HG02623 (cell line): ENCODE results near the gene RGS17.
"Not testable (repeated sequence)": the region's sequence is repeated elsewhere in the genome, so short reads cannot be mapped to it uniquely, and the experiment has no call there.

Experiments used
- ATAC-seq: cut with Tn5 transposase; IDR thresholded peaks from one replicate; pipeline ENCODE4 v1.9.1; 2021; ENCODE audit warnings: moderate library complexity; ENCODE audit not compliant: unreplicated experiment

RGS17 gene

GRCh38 chr6:153125032-153125431, 6.0 kb downstream of the RGS17 start:
- ATAC-seq, result no peak

- peak; percentile 54 for ATAC-seq
Observed at GRCh38 chr6:153123801-153124200, 7.3 kb downstream of the RGS17 start.

GRCh38 chr6:153121311-153121710, 9.8 kb downstream of the RGS17 start:
- ATAC-seq, result no peak

- ATAC-seq, result peak; percentile 97
Observed at GRCh38 chr6:153117986-153118879, 12.8 kb downstream of the RGS17 start.

- ATAC-seq, result not testable (repeated sequence)
Observed at GRCh38 chr6:153111082-153111481, 20.0 kb downstream of the RGS17 start.

GRCh38 chr6:153110612-153111011, 20.5 kb downstream of the RGS17 start:
- not testable (repeated sequence) for ATAC-seq

GRCh38 chr6:153108315-153108714, 22.8 kb downstream of the RGS17 start:
- ATAC-seq, result no peak

GRCh38 chr6:153106021-153106420, 25.1 kb downstream of the RGS17 start:
- no peak for ATAC-seq

- ATAC-seq, result no peak
Observed at GRCh38 chr6:153104220-153104619, 26.9 kb downstream of the RGS17 start.

- no peak for ATAC-seq
Observed at GRCh38 chr6:153103319-153103655, 27.8 kb downstream of the RGS17 start.

- ATAC-seq, result no peak
Observed at GRCh38 chr6:153102605-153103318, 28.3 kb downstream of the RGS17 start.

GRCh38 chr6:153101461-153101860, 29.6 kb downstream of the RGS17 start:
- no peak for ATAC-seq

- ATAC-seq, result no peak
Observed at GRCh38 chr6:153099636-153100035, 31.4 kb downstream of the RGS17 start.

GRCh38 chr6:153096792-153097191, 34.3 kb downstream of the RGS17 start:
- ATAC-seq, result no peak

GRCh38 chr6:153096031-153096430, 35.1 kb downstream of the RGS17 start:
- no peak for ATAC-seq

GRCh38 chr6:153092082-153093013, 38.7 kb downstream of the RGS17 start:
- ATAC-seq, result peak; percentile 85

GRCh38 chr6:153090241-153090930, 40.7 kb downstream of the RGS17 start:
- ATAC-seq, result no peak

- no peak for ATAC-seq
Observed at GRCh38 chr6:153088796-153089195, 42.3 kb downstream of the RGS17 start.

- no peak for ATAC-seq
Observed at GRCh38 chr6:153087436-153087835, 43.6 kb downstream of the RGS17 start.

- ATAC-seq, result no peak
Observed at GRCh38 chr6:153086225-153086990, 44.7 kb downstream of the RGS17 start.
